ENCODE data around the gene ZYG11B.
"Not testable (repeated sequence)": the region's sequence is repeated elsewhere in the genome, so short reads cannot be mapped to it uniquely, and the experiment has no call there.

The ZYG11B gene

GRCh38 chr1:52706941-52707926, 19.0 kb upstream of the ZYG11B start:
- no peak for DNase-seq (ENCODE audit: low read depth)
- no peak overlapping the region for H3K4me3 ChIP-seq (ENCODE audit: control insufficient read depth, low read depth, low read length)
- TF ChIP-seq CTCF (conservative IDR thresholded peaks at IDR 0.05; ENCODE audit: control insufficient read depth, insufficient read depth, low read depth, low read length) = no peak

DNA sequence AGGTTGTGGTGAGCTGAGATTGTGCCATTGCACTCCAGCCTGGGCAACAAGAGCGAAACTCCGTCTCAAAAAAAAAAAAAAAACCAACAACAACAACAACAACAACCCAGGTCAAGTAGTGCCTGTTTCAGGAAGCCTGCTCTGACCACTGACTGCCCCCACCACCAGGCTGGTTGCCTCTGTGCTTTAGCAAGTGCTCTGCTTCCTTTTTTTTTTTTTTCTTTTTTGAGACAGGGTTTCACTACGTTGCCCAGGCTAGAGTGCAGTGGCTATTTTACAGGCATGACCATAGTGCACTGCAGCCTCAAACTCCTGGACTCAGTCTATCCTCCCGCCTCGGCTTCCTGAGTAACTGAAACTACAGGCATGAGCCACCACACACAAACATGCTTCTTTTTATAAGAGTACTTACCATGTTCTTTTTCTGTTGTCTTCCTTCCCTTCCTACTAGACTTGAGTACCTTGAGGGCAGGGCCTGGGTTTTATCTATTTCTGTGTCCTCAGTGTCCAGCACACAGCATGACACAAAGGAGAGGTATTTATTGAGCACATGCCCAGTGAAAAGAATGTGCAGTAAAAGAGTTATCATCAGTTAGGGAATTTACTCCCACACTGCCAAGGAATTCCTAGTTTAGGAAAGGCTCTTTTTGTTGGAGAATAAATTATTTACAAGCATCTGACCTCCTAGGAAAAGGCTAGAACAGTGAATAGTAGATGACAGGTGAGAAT, 18.2 kb upstream of the ZYG11B start:
- no peak for TF ChIP-seq CTCF (conservative IDR thresholded peaks at IDR 0.05; ENCODE audit: control insufficient read depth, insufficient read depth, low read depth, low read length)
- no peak overlapping the region for H3K4me3 ChIP-seq (ENCODE audit: control insufficient read depth, low read depth, low read length)
- peak; percentile 65 for DNase-seq (ENCODE audit: low read depth)

- H3K4me3 ChIP-seq (ENCODE audit: control insufficient read depth, low read depth, low read length) = no peak overlapping the region
- no peak for TF ChIP-seq CTCF (conservative IDR thresholded peaks at IDR 0.05; ENCODE audit: control insufficient read depth, insufficient read depth, low read depth, low read length)
- DNase-seq (ENCODE audit: low read depth) = no peak
These were observed 17.2 kb upstream of the ZYG11B start for GRCh38 chr1:52709016-52709415.

DNA sequence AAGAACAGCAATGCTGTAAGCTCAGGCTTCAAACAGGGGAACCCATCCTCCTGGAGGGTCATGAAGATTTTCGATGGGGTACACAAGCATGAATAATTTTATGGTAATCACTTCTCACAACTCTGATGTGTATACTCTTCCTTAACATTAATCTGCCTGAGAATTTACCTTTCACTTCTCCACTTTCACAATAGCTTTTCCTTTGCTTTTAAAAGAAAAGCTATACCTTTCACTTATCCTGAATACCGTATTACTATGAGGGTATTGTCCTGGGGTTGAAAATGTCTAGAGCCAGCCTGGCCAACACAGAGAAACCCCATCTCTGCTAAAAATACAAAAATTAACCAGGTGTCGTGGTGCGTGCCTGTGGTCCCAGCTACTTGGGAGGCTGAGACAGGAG, 12.7 kb upstream of the ZYG11B start:
- no peak for DNase-seq (ENCODE audit: low read depth)
- no peak overlapping the region for H3K4me3 ChIP-seq (ENCODE audit: control insufficient read depth, low read depth, low read length)
- no peak for TF ChIP-seq CTCF (conservative IDR thresholded peaks at IDR 0.05; ENCODE audit: control insufficient read depth, insufficient read depth, low read depth, low read length)

GRCh38 chr1:52715296-52715695, 11.0 kb upstream of the ZYG11B start:
- H3K4me3 ChIP-seq (ENCODE audit: control insufficient read depth, low read depth, low read length); DNase-seq (ENCODE audit: low read depth): not testable (repeated sequence)

- no peak overlapping the region for H3K4me3 ChIP-seq (ENCODE audit: control insufficient read depth, low read depth, low read length)
- no peak for DNase-seq (ENCODE audit: low read depth)
- TF ChIP-seq CTCF (conservative IDR thresholded peaks at IDR 0.05; ENCODE audit: control insufficient read depth, insufficient read depth, low read depth, low read length) = no peak
These were observed 3.0 kb upstream of the ZYG11B start for GRCh38 chr1:52723260-52723659.

DNA sequence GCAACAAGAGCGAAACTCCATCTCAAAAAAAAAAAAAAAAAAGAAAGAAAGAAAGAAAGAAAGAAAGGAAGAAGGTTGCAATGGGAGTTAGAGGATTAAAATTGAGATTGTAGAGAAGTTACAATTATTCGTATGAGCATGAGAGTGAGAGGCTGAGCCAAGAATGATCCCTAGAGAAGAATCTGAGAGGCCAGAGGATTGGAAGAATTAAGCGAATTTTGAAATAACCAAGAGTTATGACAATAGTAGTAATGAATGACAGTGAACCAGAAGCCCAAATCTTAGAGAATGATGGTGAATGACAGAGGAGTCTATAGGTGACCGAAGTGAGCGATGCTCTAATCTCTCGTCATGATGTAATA, 369 bp upstream of the ZYG11B start:
- DNase-seq (ENCODE audit: low read depth) = no peak
- H3K4me3 ChIP-seq (ENCODE audit: control insufficient read depth, low read depth, low read length) = peak overlapping the region; percentile 45
- no peak for TF ChIP-seq CTCF (conservative IDR thresholded peaks at IDR 0.05; ENCODE audit: control insufficient read depth, insufficient read depth, low read depth, low read length)

Data from fibroblast of mammary gland (primary cell).